ENCODE results near the gene CEACAM7.

DNA sequence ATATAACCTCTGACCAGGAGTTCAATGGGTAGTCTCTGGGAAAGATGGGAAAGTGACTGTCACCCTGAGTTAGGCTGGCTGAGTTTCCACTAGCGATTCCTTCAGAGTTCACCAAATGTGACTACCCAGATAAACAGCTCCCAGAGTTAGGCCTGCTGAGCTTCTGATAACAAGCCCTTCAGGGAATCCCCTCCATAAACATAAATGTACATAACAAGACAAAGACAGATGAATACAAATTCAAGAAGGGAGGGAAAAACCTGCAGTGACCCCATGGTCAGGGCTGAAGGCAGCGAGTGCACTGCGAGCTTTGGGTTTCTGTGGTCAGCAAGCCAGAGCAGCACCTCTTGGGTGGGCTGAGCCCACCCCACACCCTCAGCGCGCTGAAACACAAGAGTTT is 35.8 kb downstream of the CEACAM7 start:
- no peak for TF ChIP-seq POLR2A (IDR thresholded peaks at IDR 0.05)
- TF ChIP-seq, protein P1, sequence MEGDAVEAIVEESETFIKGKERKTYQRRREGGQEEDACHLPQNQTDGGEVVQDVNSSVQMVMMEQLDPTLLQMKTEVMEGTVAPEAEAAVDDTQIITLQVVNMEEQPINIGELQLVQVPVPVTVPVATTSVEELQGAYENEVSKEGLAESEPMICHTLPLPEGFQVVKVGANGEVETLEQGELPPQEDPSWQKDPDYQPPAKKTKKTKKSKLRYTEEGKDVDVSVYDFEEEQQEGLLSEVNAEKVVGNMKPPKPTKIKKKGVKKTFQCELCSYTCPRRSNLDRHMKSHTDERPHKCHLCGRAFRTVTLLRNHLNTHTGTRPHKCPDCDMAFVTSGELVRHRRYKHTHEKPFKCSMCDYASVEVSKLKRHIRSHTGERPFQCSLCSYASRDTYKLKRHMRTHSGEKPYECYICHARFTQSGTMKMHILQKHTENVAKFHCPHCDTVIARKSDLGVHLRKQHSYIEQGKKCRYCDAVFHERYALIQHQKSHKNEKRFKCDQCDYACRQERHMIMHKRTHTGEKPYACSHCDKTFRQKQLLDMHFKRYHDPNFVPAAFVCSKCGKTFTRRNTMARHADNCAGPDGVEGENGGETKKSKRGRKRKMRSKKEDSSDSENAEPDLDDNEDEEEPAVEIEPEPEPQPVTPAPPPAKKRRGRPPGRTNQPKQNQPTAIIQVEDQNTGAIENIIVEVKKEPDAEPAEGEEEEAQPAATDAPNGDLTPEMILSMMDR (IDR thresholded peaks at IDR 0.05): no peak

Measured in sigmoid colon (tissue), 3 donors.